Hippocampal formation (tissue), 2 donors: ENCODE results near the gene GRM1.
"Not testable (repeated sequence)": the region's sequence is repeated elsewhere in the genome, so short reads cannot be mapped to it uniquely, and the experiment has no call there.

Experiments
- DNase-seq, 2 donors: peaks; one replicate each; lab custom pipeline; 2025; lab: John Stamatoyannopoulos, UW

The GRM1 gene

DNA sequence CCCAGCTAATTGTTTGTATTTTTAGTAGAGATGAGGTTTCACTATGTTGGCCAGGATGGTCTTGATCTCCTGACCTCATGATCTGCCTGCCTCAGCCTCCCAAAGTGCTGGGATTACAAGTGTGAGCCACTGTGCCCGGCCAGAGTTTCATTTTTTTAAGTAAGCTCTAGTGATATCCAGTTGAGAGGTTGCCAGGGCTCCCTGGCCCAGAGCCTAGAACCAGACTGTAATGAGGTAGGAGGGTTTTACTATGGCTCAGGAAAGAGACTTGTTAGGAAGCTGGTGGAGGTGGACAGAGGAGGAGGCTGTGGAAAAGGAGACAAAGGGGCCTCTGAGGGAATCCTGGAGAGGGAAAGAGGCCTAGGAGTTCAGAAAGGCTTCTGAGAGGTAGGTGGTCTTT lies 242.3 kb downstream of the GRM1 start:
- DNase-seq: not testable (repeated sequence)

GRCh38 chr6:146273490-146273889 lies 244.6 kb downstream of the GRM1 start:
- DNase-seq: no peak

DNA sequence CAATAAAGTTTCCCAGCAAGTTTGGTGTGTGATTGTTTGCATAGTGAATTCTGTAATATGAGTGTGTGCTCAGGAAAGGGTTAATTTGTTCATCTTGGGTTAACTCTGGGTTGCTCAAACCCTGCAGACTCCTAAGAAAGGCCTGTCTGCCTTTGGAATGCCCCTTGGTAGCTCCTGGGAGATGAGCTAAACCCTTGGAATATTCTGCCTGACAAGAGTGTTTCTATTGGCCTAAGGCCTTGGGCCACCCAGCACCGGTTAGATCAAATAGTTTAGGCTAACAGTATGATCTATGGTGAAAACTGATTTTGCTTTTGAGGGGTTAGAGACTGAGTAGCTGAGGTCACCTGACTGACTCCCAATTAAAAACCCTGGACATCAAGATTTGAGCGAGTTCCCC lies 248.3 kb downstream of the GRM1 start:
- DNase-seq: no peak

DNA sequence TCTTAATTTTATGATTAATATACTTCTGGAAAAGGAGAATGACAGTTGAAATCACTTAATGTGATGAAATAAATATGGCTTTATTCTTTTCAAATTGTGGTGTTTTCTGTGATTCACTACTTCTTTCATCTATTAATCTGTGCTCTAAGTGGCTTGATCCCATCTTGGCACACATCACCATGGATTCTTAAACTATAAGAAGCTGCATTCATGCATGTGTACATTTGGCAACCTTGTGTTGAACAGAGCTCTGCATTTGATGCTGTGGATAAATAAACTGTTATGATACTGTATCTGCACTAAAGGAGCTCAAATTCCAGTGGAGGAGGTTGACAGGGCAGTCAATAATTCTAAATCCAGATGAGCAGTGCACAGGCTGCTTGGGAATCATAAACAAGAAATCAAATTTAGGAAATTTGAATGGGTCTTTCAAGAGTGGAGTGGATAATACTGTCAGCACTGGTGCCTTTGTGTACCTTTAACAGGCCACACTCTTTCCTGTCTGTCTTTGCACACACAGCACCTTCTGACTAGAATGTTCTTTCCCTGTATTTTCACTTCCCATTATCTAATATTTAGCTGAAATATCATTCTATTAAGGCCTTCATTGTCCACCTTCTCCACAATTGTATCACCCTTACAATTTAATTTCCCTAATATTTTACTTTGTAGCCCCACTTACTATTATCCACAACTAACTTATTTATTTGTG lies 252.9 kb downstream of the GRM1 start:
- DNase-seq: no peak

DNA sequence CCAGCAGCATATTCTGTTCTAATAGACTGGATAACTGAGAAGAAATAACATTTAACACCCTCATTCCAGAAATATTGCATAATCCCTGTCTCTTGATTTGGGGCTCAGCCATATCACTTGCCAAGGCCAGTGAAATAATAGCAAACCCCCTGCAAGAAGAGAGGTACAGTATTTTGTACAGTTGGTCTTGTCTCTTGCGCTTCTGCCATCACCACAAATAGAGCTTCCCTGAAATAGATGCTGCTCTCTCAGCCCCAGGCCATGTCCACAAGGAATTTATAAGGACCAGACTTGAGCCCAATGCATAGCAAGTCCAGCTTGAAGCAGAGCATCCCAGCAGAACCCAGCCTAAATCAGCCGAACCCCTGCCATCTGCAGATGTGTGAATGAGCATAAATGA lies 254.0 kb downstream of the GRM1 start:
- DNase-seq: no peak

GRCh38 chr6:146284311-146284710 lies 255.4 kb downstream of the GRM1 start:
- DNase-seq: no peak

GRCh38 chr6:146286961-146287360 lies 258.1 kb downstream of the GRM1 start:
- no peak for DNase-seq

DNA sequence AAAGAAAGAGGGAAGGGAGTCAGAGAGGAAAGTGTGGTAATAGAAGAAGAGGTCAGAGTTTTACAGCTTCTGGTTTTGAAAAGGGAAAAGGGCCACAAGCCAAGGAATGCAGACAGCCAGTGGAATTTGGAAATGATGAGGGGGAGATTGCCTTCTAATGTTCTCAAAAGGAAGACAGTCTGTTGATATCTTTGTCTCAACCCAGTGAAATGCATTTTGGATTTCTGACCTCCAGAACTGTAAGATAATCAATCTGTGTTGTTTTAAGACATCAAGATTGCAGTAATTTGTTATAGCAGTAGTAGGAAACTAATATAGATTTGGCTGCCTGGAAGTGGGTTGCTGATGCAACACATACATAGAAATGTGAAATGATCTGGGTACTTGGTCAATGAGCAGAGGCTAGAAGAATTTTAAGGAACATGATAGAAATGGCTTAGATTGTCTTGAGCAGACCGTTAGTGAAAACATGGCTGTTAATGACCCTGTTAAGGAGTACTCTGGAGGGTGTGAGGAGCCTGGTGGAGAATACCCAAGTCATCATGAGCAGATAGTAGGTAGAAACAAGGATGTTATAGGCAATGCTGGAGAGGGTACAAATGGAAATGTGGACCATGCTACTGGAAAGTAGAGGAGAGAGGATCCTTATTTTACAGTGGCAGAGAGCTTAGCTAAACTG lies 259.0 kb downstream of the GRM1 start:
- DNase-seq: no peak

DNA sequence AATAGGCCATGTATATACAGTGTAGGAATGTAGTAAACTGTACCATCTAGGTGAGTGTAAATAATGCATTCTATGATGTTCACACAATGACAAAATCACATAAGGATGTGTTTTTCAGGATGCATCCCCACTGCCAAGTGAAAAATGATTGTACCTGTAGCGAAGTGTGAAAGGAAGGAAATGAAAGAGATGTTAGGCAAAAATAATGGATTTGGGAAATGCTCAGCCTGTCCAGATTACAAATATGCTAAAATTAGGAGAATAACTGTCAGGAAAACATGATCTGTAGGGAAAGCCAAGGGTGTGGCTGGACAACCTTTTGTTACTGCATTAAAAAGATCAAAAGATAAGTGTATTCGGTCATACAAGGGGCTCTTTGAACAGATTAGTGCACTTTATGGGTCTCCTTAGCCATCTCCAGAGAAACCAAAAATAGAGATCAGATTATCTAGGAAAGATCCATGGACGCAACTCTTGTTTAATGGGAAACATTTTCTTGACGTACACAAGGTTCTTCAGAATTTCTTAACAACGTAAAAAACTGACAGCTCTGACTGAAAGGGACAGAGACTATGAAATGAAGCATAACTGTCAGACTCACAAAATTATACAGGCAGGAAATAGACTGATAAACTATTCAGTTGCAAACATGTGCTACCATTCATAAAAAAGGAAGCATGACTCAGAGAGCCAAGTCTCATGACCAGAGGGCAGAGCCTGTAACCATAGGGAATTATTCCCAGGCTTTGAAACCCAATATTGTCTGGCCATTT lies 261.1 kb downstream of the GRM1 start:
- no peak for DNase-seq

- no peak for DNase-seq
Observed at GRCh38 chr6:146290589-146290901, 261.7 kb downstream of the GRM1 start.

DNA sequence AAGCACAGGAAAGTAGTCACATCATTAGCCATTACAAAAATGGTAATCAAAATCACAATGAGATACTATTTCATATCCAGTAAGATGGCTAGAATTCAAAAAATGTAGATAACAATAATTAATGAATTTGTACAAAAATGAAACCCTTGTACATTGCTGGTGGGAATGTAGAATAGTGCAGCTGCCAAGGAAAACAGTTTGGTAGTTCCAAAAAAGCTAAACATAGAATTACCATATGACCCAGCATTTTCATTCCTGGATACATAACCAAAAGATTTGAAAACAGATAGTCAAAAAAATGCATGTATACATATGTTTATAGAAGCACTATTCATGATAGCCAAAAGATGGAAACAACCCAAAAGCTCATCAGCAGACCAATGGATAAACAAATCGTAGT lies 263.6 kb downstream of the GRM1 start:
- no peak for DNase-seq

DNA sequence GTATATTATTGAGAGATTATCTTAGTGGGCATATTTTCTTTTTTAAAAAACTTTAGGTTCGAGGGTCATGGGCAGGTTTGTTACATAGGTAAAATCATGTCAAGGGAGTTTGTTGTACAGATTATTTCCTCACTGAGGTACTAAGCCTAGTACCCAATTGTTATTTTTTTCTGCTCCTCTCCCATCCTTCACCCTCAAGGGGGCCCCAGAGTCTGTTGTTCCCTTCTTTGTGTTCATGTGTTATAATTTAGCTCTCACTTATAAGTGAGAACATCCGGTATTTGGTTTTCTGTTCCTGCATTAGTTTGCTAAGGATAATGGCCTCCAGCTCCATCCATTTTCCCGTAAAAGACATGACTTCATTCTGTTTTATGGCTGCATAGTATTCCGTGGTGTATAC lies 266.8 kb downstream of the GRM1 start:
- no peak for DNase-seq

DNA sequence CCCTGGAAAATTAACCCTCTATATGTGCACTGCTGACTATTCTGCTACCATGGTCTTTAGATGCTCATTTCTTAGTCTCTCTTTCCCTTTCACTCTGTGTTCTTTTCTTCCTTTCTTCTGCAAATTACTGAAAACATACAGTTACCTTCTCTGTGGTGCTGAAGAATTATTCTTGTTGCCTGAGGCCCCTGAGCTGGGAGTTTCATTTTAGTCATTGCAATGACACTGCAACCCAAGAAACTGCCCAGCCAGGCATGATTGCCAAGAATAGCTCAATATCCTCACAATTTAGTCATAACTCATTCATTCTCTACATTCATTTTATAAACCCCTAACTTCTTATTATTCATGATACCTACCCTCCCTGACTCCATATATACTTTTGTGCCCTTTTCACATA lies 269.0 kb downstream of the GRM1 start:
- no peak for DNase-seq

DNA sequence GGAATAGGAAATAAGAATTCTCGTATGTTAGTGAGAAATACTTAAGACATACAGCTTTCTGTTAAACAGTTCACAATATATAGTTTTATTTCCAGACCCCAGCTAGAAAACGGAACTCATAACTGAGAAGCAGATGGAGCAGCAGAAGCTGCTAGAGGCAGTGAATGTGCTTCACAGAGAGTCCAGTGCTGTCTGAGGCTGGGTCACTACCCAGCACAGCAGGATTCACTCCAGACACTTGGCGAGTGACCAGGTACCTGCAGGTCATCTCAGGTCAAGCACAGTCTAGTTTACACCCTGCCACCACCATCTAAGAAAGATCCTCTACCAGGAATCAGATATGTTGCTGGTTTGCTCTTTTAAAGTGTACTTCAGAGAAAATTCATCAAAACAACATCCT lies 271.7 kb downstream of the GRM1 start:
- no peak for DNase-seq

- no peak for DNase-seq
Observed at GRCh38 chr6:146301764-146302163, 272.9 kb downstream of the GRM1 start.

GRCh38 chr6:146302994-146303393 lies 274.1 kb downstream of the GRM1 start:
- DNase-seq: no peak

GRCh38 chr6:146304181-146304580 lies 275.3 kb downstream of the GRM1 start:
- DNase-seq: no peak

DNA sequence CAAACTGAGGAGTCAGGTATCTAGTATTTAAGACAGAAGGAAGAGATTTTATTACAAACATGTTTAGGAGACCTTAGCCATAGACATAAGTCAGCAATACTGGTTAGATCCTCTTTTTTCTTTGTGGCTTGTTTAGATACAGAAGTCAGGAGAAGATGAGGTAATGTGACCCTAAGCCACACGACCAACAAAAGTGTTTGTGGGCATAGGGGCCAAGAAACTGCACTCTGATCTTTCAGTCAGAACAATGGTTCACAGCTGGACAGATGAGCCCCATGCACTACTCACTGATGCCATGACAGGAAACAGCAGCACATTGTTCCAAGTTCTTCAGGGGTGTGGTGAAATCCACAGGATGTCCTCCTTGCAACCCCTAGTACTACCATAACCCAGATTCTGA lies 276.2 kb downstream of the GRM1 start:
- no peak for DNase-seq

DNA sequence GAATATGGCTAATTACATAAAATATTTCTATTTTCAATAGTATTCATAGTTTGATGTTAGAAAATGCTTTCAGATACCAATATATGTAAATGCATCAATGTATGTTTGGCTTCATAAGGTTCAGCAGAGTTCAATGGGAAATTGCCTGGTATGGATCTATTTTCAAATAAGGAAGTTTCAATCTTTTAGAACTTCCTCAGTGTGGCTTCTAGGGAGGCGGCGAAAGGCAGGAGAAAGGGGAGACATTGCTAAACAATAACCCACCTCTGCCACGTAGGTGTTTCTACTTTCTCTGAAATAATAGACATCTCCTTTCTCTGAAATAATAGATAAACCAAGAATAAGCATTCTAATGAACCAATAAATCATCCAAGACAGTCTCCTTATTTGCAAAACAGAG lies 277.1 kb downstream of the GRM1 start:
- no peak for DNase-seq

- no peak for DNase-seq
Observed at GRCh38 chr6:146310628-146311027, 281.8 kb downstream of the GRM1 start.

- DNase-seq: no peak
Observed at GRCh38 chr6:146311079-146311478, 282.2 kb downstream of the GRM1 start.

DNA sequence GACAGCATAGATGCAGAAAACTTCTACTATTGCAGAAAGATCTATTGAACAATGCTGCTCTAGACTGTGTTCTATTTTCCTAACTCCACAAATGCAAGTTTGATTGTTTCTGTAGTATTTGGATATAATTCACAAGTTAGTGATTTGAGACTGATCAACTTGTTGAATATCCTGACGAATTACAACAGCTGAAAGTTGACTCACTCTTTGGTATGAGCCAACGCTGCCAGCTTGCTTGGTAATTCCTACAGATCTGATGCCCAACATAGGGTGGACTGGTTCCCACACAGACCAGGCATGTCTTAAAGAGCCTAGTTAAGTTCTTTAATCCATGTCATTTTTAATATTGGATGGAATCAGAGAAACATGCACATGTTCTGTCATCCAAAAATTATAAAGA lies 283.7 kb downstream of the GRM1 start:
- no peak for DNase-seq
